SK-N-SH (cell line): ENCODE results near the gene GULP1. TPM values are rescaled to one million over a fixed set of nuclear protein-coding genes. Genes with fewer than 3 reads are reported as not detected.

ENCODE experiments used
- CTCF ChIA-PET: fragments of 300-600, 350-600 bp; formaldehyde crosslinking; extraction: SDS; loops from one replicate; lab custom pipeline; 2021; lab: Yijun Ruan, JAX
- POLR2A ChIA-PET: fragments of 350-600 bp; sonication (Branson Sonifier 250); formaldehyde crosslinking; extraction: SDS; loops from one replicate; lab custom pipeline; 2020; ENCODE audit warnings: antibody characterized with exemption, inconsistent platforms; lab: Yijun Ruan, JAX
- DNase-seq: peaks from one replicate; pipeline ENCODE4 v3.0.0; 2012
- H2AFZ ChIP-seq: fragments of 200-600 bp; sonication (generic); 2 replicates; pipeline ENCODE4 v1.8.1; 2016; ENCODE audit warnings: antibody characterized with exemption, mild to moderate bottlenecking, low read depth
- H3F3A ChIP-seq: fragments of 200-600 bp; sonication (generic); replicated peaks from 2 replicates; pipeline ENCODE3; 2016; ENCODE audit warnings: antibody characterized with exemption, mild to moderate bottlenecking; ENCODE audit not compliant: insufficient read depth
- H3K27ac ChIP-seq, 2 experiments: fragments of 200-500 bp in 1 of 2; fragments of 200-600 bp in 1 of 2; sonication (Bioruptor generic) in 1 of 2; sonication (generic), shearing (Covaris generic) in 1 of 2; 2 replicates each; pipeline versions ENCODE4 v1.5.1 to v1.6.1; 2014 to 2016; ENCODE audit warnings: low read depth in 2 of 2, inconsistent platforms in 1 of 2, low read length in 1 of 2, mild to moderate bottlenecking in 1 of 2, mixed read lengths in 1 of 2
- H3K27me3 ChIP-seq: fragments of 200-600 bp; sonication (generic), shearing (Covaris generic); 2 replicates; pipeline ENCODE4 v1.6.1; 2016; ENCODE audit warnings: mixed run types; ENCODE audit not compliant: insufficient read depth
- H3K36me3 ChIP-seq, 2 experiments: fragments of 200-500 bp in 1 of 2; fragments of 200-600 bp in 1 of 2; sonication (Bioruptor generic) in 1 of 2; sonication (generic) in 1 of 2; replicated peaks in 1 of 2; 2 replicates each; pipeline versions ENCODE3 to v1.5.1; 2014 to 2016; ENCODE audit warnings: low read length in 1 of 2, mild to moderate bottlenecking in 1 of 2; ENCODE audit not compliant: insufficient read depth in 2 of 2, control insufficient read depth in 1 of 2
- H3K4me1 ChIP-seq, 2 experiments: fragments of 200-500 bp in 1 of 2; fragments of 200-600 bp in 1 of 2; sonication (Bioruptor generic) in 1 of 2; sonication (generic), shearing (Covaris generic) in 1 of 2; 2 replicates each; pipeline versions ENCODE4 v1.5.1 to v1.6.1; 2014 to 2016; ENCODE audit warnings: low read depth in 1 of 2, low read length in 1 of 2, mixed run types in 1 of 2; ENCODE audit not compliant: insufficient read depth in 2 of 2, control insufficient read depth in 1 of 2
- H3K4me2 ChIP-seq: fragments of 200-600 bp; sonication (generic), shearing (Covaris generic); 2 replicates; pipeline ENCODE4 v1.6.1; 2017; ENCODE audit warnings: mixed run types
- H3K4me3 ChIP-seq, 2 experiments: fragments of 200-500 bp in 1 of 2; fragments of 200-600 bp in 1 of 2; sonication (Bioruptor generic) in 1 of 2; sonication (generic), shearing (Covaris generic) in 1 of 2; 2 replicates each; pipeline versions ENCODE4 v1.5.1 to v1.8.1; 2014 to 2016; ENCODE audit warnings: low read depth in 2 of 2, inconsistent platforms in 1 of 2, low read length in 1 of 2, mild to moderate bottlenecking in 1 of 2, mixed read lengths in 1 of 2, moderate library complexity in 1 of 2
- H3K79me2 ChIP-seq: fragments of 200-600 bp; sonication (generic); 2 replicates; pipeline ENCODE4 v1.8.1; 2017; ENCODE audit warnings: mild to moderate bottlenecking; ENCODE audit not compliant: insufficient read depth
- H3K9ac ChIP-seq: fragments of 200-600 bp; sonication (generic); 2 replicates; pipeline ENCODE4 v1.6.1; 2017; ENCODE audit warnings: mixed run types
- H3K9me2 ChIP-seq: fragments of 200-600 bp; sonication (generic); 2 replicates; pipeline ENCODE4 v1.6.1; 2017; ENCODE audit warnings: mixed run types
- H3K9me3 ChIP-seq: fragments of 200-600 bp; sonication (generic); 2 replicates; pipeline ENCODE4 v1.6.1; 2017; ENCODE audit warnings: mixed run types, mild to moderate bottlenecking, moderate library complexity
- H4K20me1 ChIP-seq: fragments of 200-600 bp; sonication (generic); 2 replicates; pipeline ENCODE4 v1.6.1; 2017; ENCODE audit warnings: mild to moderate bottlenecking, mixed run types; ENCODE audit not compliant: insufficient read depth
- ELF1 ChIP-seq: IDR thresholded peaks from 2 replicates; pipeline ENCODE4 v1.4.0; 2012
- EZH2phosphoT487 ChIP-seq: fragments of 200-600 bp; sonication (generic); IDR thresholded peaks from 2 replicates; pipeline ENCODE4 v1.6.1; 2017; ENCODE audit warnings: low read depth, mixed run types, mild to moderate bottlenecking, antibody characterized with exemption, moderate library complexity, borderline replicate concordance
- FOXJ3 ChIP-seq: sonication (generic); formaldehyde crosslinking; IDR thresholded peaks from 2 replicates; pipeline ENCODE4 v1.5.1; 2020; ENCODE audit warnings: mild to moderate bottlenecking, missing genetic modification reagents
- FOXM1 ChIP-seq: IDR thresholded peaks from 2 replicates; pipeline ENCODE4 v1.4.0; 2012; ENCODE audit warnings: low read depth, mild to moderate bottlenecking
- GABPA ChIP-seq: IDR thresholded peaks from 2 replicates; pipeline ENCODE4 v1.4.0; 2012; ENCODE audit warnings: low read depth, mild to moderate bottlenecking
- MEF2A ChIP-seq: IDR thresholded peaks from 2 replicates; pipeline ENCODE4 v1.4.0; 2012; ENCODE audit warnings: low read depth, borderline replicate concordance
- MXI1 ChIP-seq: IDR thresholded peaks from 2 replicates; pipeline ENCODE4 v1.6.1; 2012; ENCODE audit warnings: mild to moderate bottlenecking, low read depth, low read length, improper control_type of control experiment
- RAD21 ChIP-seq: IDR thresholded peaks from 2 replicates; pipeline ENCODE4 v1.6.1; 2012; ENCODE audit warnings: mild to moderate bottlenecking, low read length
- RCOR1 ChIP-seq: fragments of 150-350 bp; IDR thresholded peaks from 2 replicates; pipeline ENCODE4 v1.6.1; 2017; ENCODE audit warnings: antibody characterized with exemption, low read length
- RXRA ChIP-seq: IDR thresholded peaks from 2 replicates; pipeline ENCODE4 v1.4.0; 2012; ENCODE audit warnings: low read depth, mild to moderate bottlenecking, borderline replicate concordance
- SIN3A ChIP-seq: IDR thresholded peaks from 2 replicates; pipeline ENCODE4 v1.6.1; 2012; ENCODE audit warnings: low read depth, mild to moderate bottlenecking, low read length, moderate library complexity, borderline replicate concordance
- SMC3 ChIP-seq: IDR thresholded peaks from 2 replicates; pipeline ENCODE4 v1.6.1; 2012; ENCODE audit warnings: low read depth, low read length, improper control_type of control experiment
- TCF12 ChIP-seq: IDR thresholded peaks from 2 replicates; pipeline ENCODE4 v1.4.0; 2012
- TEAD4 ChIP-seq: IDR thresholded peaks from 2 replicates; pipeline ENCODE4 v1.4.0; 2012; ENCODE audit warnings: mild to moderate bottlenecking, borderline replicate concordance; ENCODE audit not compliant: insufficient read depth
- USF1 ChIP-seq: IDR thresholded peaks from 2 replicates; pipeline ENCODE4 v1.4.0; 2012; ENCODE audit warnings: low read depth, borderline replicate concordance
- USF2 ChIP-seq: fragments of 150-350 bp; IDR thresholded peaks from 2 replicates; pipeline ENCODE4 v1.6.1; 2017; ENCODE audit warnings: antibody characterized with exemption, low read length, low read depth, borderline replicate concordance
- YY1 ChIP-seq: IDR thresholded peaks from 2 replicates; pipeline ENCODE4 v1.4.0; 2012; ENCODE audit warnings: low read depth, mild to moderate bottlenecking
- ZBTB33 ChIP-seq: IDR thresholded peaks from 2 replicates; pipeline ENCODE4 v1.4.0; 2012; ENCODE audit warnings: low read depth, borderline replicate concordance
- WGBS: methylation state at CpG from one replicate; pipeline ENCODE4 v1.1.6; 2017; ENCODE audit warnings: low lambda C conversion rate; 5-methylcytosine and 5-hydroxymethylcytosine counted together
- polyA plus RNA-seq, 3 experiments: library from polyadenylated mRNA; depleted of rRNA; stranded (reverse); fragments of >200 nt; gene quantifications; 2 replicates each; pipeline ENCODE4 v1.2.3, GENCODE V29; 2012
- TF ChIP-seq, protein P1 (sequence below): fragments of 200-600 bp; sonication (generic); IDR thresholded peaks from 2 replicates; pipeline ENCODE4 v1.6.1; 2017; ENCODE audit warnings: antibody characterized with exemption, mild to moderate bottlenecking, moderate library complexity
- TF ChIP-seq, protein P2 (sequence below): IDR thresholded peaks from 2 replicates; pipeline ENCODE4 v1.4.0; 2012; ENCODE audit warnings: low read depth

The GULP1 gene
- polyA plus RNA-seq, 1 of the 3 experiments (the other 2 are of a cell fraction), result 33.8 TPM

DNA sequence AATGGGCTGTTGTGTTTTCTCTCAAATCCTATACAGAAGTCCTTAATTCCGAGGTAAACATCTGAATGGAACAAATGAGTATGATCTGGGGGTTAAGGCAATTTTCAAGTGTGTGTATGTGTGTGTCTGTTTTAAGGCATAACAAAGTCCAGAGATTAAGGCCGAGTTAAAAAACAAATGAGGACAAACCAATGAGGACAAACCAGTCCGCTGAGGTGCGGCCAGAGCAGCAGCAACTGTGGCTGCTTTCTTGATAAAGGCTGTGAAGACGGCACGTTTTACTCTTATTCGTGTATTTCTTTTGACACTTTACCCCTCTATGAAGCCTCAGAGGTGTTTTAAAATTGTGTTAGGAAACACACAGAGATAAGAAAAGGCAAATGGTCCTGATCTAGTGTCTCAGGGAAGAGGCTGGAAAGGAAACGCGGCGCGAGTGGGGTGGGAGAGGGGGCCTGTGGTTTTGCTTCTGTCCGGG, 495 bp upstream of the GULP1 start:
- no peaks in the 10 kb centered on the region for H4K20me1 ChIP-seq
- no peaks in the 10 kb centered on the region for H3K9me2 ChIP-seq
- H3K9me3 ChIP-seq, result no peaks in the 10 kb centered on the region
- ChIA-PET POLR2A (interaction anchor here (0.8 to 4.1 kb wide), 7 partner anchors 12 to 297 kb away, joined by 3 to 27 read pairs (median 4); no protein-coding TSS in a partner anchor), CTCF (interaction anchor here (0.7 to 4.9 kb wide), 25 partner anchors 9 to 792 kb away, joined by 3 to 36 read pairs (median 4); no protein-coding TSS in a partner anchor)
- peaks cover 22% of the 10 kb centered on the region for H3F3A ChIP-seq
- peak overlapping the region; percentile 88 to 97 for H3K4me3 ChIP-seq
- H3K9ac ChIP-seq, result peak overlapping the region; percentile 91
- peaks cover 0 to 5% of the 10 kb centered on the region in 2 experiments; a peak in 2 of 4 replicates for H3K4me1 ChIP-seq
- peak; percentile 74 for DNase-seq
- TF ChIP-seq FOXM1 (no peak), MXI1 (peak; percentile 18; the same call in 1 of the 2 replicates), TCF12 (no peak), YY1 (no peak), RAD21 (peak; percentile 20; the same call in 1 of the 2 replicates), TEAD4 (no peak), FOXJ3 (CRISPR knock-in tag) (no peak), USF1 (no peak), RXRA (no peak), SIN3A (no peak; the same call in 1 of the 2 replicates), GABPA (no peak)
- H3K27ac ChIP-seq, result peak overlapping the region; percentile 88 to 99
- peak overlapping the region; percentile 75 for H2AFZ ChIP-seq
- H3K27me3 ChIP-seq, result no peaks in the 10 kb centered on the region
- H3K79me2 ChIP-seq, result peaks cover 56% of the 10 kb centered on the region
- whole genome bisulfite sequencing, result 2% methylated on average over 12 of the region's 12 CpGs
- H3K36me3 ChIP-seq, result no peaks in the 10 kb centered on the region
- peak overlapping the region; percentile 90 for H3K4me2 ChIP-seq

GRCh38 chr2:188292348-188293239, 920 bp downstream of the GULP1 start:
- under 1% methylated on average over 28 of the region's 54 CpGs for WGBS
- no peaks in the 10 kb centered on the region for H4K20me1 ChIP-seq
- peaks cover 70% of the 10 kb centered on the region for H3K79me2 ChIP-seq
- peak overlapping the region; percentile 75 for H2AFZ ChIP-seq
- POLR2A ChIA-PET, result interaction anchor here (0.6 to 4.1 kb wide), 17 partner anchors 9 to 784 kb away, joined by 3 to 27 read pairs (median 4); no protein-coding TSS in a partner anchor
- H3K4me1 ChIP-seq, result peaks cover 3 to 5% of the 10 kb centered on the region in 2 experiments; a peak in 2 of 4 replicates
- peak overlapping the region; percentile 88 to 97 for H3K4me3 ChIP-seq
- H3F3A ChIP-seq, result peaks cover 22% of the 10 kb centered on the region
- peak overlapping the region; percentile 91 for H3K9ac ChIP-seq
- H3K27ac ChIP-seq, result peak overlapping the region; percentile 88 to 99
- H3K9me3 ChIP-seq, result no peaks in the 10 kb centered on the region
- H3K36me3 ChIP-seq, result no peaks in the 10 kb centered on the region
- H3K27me3 ChIP-seq, result no peaks in the 10 kb centered on the region
- no peaks in the 10 kb centered on the region for H3K9me2 ChIP-seq
- peak; percentile 78 for DNase-seq
- CTCF ChIA-PET, result interaction anchor here (0.6 to 4.9 kb wide), 35 partner anchors 9 to 1119 kb away, joined by 3 to 36 read pairs (median 4); no protein-coding TSS in a partner anchor
- peak overlapping the region; percentile 90 for H3K4me2 ChIP-seq
- TF ChIP-seq GABPA, result no peak; the same call in 1 of the 2 replicates
- TF ChIP-seq USF2, result no peak
- TF ChIP-seq ZBTB33, result no peak
- TF ChIP-seq RCOR1, result no peak
- 0 out of 2 replicates have a peak, but pooled peaks have one; percentile 12 for TF ChIP-seq SMC3
- TF ChIP-seq MEF2A, result no peak
- TF ChIP-seq, protein P1, sequence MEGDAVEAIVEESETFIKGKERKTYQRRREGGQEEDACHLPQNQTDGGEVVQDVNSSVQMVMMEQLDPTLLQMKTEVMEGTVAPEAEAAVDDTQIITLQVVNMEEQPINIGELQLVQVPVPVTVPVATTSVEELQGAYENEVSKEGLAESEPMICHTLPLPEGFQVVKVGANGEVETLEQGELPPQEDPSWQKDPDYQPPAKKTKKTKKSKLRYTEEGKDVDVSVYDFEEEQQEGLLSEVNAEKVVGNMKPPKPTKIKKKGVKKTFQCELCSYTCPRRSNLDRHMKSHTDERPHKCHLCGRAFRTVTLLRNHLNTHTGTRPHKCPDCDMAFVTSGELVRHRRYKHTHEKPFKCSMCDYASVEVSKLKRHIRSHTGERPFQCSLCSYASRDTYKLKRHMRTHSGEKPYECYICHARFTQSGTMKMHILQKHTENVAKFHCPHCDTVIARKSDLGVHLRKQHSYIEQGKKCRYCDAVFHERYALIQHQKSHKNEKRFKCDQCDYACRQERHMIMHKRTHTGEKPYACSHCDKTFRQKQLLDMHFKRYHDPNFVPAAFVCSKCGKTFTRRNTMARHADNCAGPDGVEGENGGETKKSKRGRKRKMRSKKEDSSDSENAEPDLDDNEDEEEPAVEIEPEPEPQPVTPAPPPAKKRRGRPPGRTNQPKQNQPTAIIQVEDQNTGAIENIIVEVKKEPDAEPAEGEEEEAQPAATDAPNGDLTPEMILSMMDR, result no peak
- TF ChIP-seq EZH2phosphoT487, result no peak
- TF ChIP-seq, protein P2, sequence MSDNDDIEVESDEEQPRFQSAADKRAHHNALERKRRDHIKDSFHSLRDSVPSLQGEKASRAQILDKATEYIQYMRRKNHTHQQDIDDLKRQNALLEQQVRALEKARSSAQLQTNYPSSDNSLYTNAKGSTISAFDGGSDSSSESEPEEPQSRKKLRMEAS, result peak; percentile 88
- TF ChIP-seq ELF1, result 0 out of 2 replicates have a peak, but pooled peaks have one; percentile 13
